GM21390 (cell line): Measurements from ENCODE around the gene TRNT1.
A peak's percentile ranks its signal among the peaks of the same experiment; 100 is the strongest.

ENCODE experiments used
- ATAC-seq: cut with Tn5 transposase; IDR thresholded peaks from one replicate; pipeline ENCODE4 v1.9.1; 2021; ENCODE audit not compliant: unreplicated experiment

Gene TRNT1

GRCh38 chr3:3110749-3111361 lies 15.9 kb upstream of the TRNT1 start:
- ATAC-seq, result peak; percentile 41

DNA sequence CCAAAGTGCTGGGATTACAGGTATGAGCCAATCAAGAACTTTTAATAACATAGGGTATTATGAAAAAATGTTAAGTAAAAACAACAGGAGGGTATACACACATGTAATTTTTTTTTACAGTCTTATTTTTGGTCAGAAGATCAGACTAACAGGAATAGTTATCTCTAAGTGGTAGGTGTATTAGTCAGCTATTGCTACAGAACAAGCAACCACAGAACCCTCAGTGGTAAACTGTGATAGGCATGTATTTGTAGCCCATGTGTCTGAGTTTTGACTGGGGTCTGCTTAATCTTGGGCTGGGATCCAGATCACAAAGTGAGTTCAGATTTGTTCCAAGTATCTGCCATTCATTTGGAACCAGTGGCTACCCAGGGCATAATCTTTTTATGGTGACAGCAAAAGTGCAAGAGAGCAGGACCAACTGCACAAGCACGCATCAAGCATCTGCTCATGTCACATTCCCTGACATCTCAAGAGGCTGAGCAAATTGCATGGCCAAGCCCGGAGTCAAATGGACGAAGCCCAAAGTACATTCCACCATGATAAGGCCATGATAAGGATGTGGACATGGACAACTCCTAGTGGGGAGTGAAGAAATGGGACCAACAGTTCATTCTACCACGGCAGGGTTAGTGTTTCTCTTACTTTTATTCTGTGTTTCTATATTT lies 13.6 kb upstream of the TRNT1 start:
- ATAC-seq, result no peak

GRCh38 chr3:3117651-3118050 lies 9.1 kb upstream of the TRNT1 start:
- ATAC-seq, result no peak

DNA sequence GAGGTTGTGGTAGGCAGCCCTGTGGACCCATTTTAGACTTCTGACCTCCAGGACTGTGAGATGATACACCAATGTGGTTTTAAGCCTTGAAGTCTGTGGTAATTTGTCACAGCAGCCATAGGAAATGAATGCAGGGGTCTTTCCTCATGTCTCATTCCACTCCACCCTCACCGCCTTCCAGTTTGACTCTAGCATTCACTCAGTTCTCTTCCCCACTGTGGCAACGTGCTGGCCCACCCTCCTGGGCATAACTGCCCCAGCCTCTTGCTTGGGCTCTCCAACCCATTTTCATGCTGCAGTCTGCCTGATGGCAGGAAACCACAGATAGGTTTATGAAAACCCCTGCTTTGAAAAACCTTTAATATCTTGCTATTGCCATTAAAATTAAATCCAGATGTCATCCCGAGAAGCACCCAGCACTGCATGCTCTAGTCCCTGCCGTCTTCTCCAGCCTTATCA lies 7.3 kb upstream of the TRNT1 start:
- ATAC-seq, result no peak

DNA sequence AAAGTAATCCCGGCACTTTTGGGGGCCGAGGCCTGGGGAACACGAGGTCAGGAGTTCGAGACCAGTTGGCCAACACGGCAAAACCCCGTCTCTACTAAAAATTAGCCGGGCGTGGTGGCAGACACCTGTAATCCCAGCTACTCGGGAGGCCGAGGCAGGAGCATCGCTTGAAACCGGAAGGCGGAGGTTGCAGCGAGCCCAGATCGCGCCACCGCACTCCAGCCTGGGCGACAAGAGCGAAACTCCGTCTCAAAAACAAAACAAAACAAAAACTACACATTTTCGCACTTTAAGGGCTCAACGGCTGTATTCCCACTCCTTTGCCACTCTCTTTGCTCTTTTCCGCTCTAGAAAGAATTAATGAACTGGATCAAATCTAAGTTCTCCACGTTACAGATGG lies 763 bp upstream of the TRNT1 start:
- no peak for ATAC-seq

DNA sequence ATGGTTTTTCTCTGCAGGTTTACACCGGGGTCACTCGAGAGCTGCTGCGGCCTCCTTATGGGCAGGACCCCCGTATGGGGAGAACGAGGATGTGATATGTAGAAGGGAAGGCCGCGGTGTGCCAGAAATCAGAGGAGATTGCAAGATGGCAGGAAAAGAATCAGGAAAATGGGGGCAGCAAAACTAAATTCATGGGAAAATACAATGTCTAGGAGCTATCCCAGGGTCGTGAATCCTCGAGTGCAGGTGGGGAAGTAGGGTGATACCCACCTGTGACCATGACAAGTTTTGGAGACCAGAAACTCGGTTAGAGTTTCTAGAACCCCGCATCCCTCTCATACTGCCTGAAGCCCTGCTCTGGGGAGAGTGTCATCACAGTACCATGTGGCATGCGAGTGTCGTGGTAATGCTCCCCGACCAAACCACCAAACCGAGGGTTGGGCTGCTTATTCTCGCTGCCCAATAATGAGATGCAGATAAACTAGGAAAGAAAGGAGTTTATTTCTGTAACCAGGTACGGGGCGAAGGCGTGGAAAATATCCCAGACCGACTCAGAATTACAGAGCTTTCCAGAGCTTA lies 781 bp downstream of the TRNT1 start:
- ATAC-seq, result no peak

- ATAC-seq, result no peak
Observed at GRCh38 chr3:3129579-3129978, 2.8 kb downstream of the TRNT1 start.

DNA sequence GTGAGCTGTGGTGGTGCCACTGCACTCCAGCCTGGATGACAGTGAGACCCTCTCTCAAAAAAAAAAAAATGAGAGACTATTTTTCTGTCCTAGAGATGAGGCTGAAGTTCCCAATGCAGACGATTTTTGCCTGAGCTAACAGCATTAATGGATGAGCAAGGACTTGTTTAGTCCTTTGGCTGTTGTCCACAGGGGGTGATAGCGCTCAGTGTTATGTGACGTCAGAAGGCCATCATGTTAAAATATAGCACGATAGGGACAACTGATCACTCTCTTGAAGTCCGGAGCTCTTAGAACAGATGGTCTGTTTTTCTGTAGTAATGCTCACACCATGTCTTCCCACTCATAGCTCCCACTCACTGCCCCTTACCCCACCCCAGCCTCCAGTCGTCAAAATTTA lies 6.8 kb downstream of the TRNT1 start:
- ATAC-seq, result no peak

- no peak for ATAC-seq
Observed at GRCh38 chr3:3134750-3135448, 8.2 kb downstream of the TRNT1 start.

GRCh38 chr3:3137526-3137925 lies 10.8 kb downstream of the TRNT1 start:
- ATAC-seq, result no peak

- ATAC-seq, result no peak
Observed at GRCh38 chr3:3141939-3142338, 15.2 kb downstream of the TRNT1 start.

GRCh38 chr3:3145831-3146230 lies 19.1 kb downstream of the TRNT1 start:
- no peak for ATAC-seq

- no peak for ATAC-seq
Observed at GRCh38 chr3:3149560-3149959, 22.8 kb downstream of the TRNT1 start.

GRCh38 chr3:3151513-3151912 lies 24.8 kb downstream of the TRNT1 start:
- ATAC-seq, result no peak

- ATAC-seq, result no peak
Observed at GRCh38 chr3:3154879-3155610, 28.3 kb downstream of the TRNT1 start.

DNA sequence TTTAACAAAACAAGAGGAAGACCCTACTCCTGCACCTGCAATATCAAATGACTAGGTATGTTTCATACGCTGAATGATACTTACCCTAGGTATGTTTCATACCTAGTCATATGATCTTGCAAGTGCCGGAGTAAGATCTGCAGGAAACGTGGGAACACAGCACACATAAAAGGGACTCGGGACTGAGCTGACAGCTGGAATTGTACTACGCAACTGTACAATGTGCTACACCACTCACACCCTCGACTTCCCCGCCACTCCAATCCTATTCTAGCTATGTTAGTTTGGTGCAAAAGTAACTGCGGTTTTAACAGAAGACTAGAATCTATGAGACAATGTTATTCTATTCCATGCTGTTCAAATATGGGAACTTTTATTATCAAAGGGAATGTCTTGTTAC lies 30.7 kb downstream of the TRNT1 start:
- no peak for ATAC-seq

DNA sequence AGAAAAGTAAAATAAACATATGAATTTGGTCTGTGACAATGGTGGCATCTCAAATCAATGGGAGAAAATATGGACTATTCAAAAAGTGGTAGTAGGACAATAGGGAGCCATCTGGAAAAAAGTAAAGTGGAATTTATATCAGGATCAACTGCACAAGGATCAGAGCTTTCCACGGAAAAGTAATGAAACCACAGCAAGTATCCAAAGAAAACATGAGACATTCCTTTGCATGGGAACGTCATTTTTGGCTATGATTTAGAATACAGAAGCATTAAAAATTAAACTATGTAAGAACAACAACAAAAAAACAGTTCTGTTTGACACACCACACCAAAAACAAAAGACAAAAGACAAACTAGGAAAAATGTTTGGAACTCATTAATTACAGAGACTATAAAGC lies 34.1 kb downstream of the TRNT1 start:
- ATAC-seq, result no peak

DNA sequence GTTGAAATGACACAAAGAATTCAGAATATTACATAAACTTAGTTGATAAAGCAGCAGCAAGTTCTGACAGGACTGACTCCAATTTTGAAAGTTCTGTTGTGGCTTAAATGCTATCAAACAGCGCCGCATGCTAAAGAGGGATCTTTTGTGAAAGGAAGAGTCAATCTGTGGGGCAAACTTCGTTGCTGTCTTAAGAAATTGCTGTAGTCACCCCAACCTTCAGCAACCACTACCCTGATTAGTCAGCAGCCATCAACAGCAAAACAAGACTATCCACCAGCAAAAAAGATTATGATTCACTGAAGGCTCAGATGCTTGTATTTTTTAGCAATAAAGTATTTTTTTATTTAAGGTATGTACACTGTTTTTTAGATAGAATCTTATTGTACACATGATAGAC lies 38.5 kb downstream of the TRNT1 start:
- ATAC-seq, result no peak

DNA sequence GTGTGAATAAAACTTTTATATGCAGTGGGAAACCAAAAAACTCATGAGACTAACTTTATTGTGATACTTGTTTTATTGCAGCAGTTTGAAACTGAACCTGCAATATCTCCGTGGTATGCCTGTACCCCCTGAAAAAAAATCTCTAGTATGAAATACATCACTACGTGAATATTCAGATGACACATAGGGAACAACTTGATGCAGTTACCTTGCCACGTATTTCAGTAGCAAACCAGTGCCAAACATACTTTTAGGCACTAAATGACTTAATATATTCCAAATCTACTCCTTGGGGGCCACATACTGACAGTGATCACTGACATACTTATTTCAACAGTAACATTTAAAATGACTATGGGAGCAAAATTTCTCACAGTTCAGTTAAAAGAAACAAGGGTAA lies 38.9 kb downstream of the TRNT1 start:
- ATAC-seq, result no peak

- ATAC-seq, result no peak
Observed at GRCh38 chr3:3170998-3171397, 44.3 kb downstream of the TRNT1 start.

- no peak for ATAC-seq
Observed at GRCh38 chr3:3172627-3173026, 45.9 kb downstream of the TRNT1 start.
